Left lung (tissue), 10 donors: ENCODE measurements around the gene SPINT1. TPM values are rescaled to one million over a fixed set of nuclear protein-coding genes. Genes with fewer than 3 reads are reported as not detected.
A peak's percentile ranks its signal among the peaks of the same experiment; 100 is the strongest.

Experiments used
- ATAC-seq: fragments of 200-7000 bp; cut with Tn5 transposase; one replicate; pipeline ENCODE4 v1.9.1; 2020; ENCODE audit warnings: moderate library complexity
- DNase-seq, 4 donors: peaks; one replicate each; pipeline ENCODE4 v3.0.0-alpha.2; 2013 to 2020
- H3K27ac ChIP-seq, 2 donors: fragments of 200-600 bp; sonication (generic) in 1 of 2; one replicate each; pipeline versions ENCODE4 v1.5.0 to v1.8.0; 2020 to 2021
- H3K27me3 ChIP-seq, 2 donors: fragments of 200-600 bp; sonication (generic) in 1 of 2; one replicate each; pipeline versions ENCODE4 v1.5.0 to v1.8.0; 2020 to 2021
- H3K36me3 ChIP-seq, 2 donors: fragments of 200-600 bp; sonication (generic) in 1 of 2; one replicate each; pipeline versions ENCODE4 v1.5.0 to v1.8.0; 2020 to 2021
- H3K4me1 ChIP-seq, 2 donors: fragments of 200-600 bp; one replicate each; pipeline ENCODE4 v1.8.0; 2021
- H3K4me3 ChIP-seq, 2 donors: fragments of 200-600 bp; sonication (generic) in 1 of 2; one replicate each; pipeline versions ENCODE4 v1.5.0 to v1.8.0; 2020 to 2021; ENCODE audit warnings: mild to moderate bottlenecking in 1 of 2
- H3K9me3 ChIP-seq, 2 donors: fragments of 200-600 bp; sonication (generic) in 1 of 2; one replicate each; pipeline versions ENCODE4 v1.5.0 to v1.8.0; 2020 to 2021
- CTCF ChIP-seq, 2 donors: fragments of 200-600 bp; sonication (generic) in 1 of 2; IDR thresholded peaks; one replicate each; pipeline versions ENCODE4 v1.5.0 to v1.8.0; 2021; ENCODE audit warnings: antibody characterized with exemption in 2 of 2
- intact Hi-C, 2 donors: fragments of 100-400 bp; cut with DNase I; formaldehyde crosslinking; loops; one replicate each; pipeline versions ENCODE4 v1.11.2 to v1.14.2; 2022
- polyA plus RNA-seq, 6 donors: library from polyadenylated mRNA; unstranded; fragments of 120-200 nt; gene quantifications; one replicate each; pipeline ENCODE4 v1.2.1, GENCODE V29; 2013; ENCODE audit not compliant: insufficient read length in 6 of 6
- total RNA-seq, 2 donors: library from RNA; stranded (reverse); fragmentation: NEBNext Ultra II Directional; extraction: Animal tissue kit (Norgen Biotek cat#: 25700); gene quantifications; one replicate each; pipeline ENCODE4 v1.2.1, GENCODE V29; 2021
- donor health status: DM: no; HTN: yes; CAD: no.
- donor health status: DM: no; HTN: no; CAD: no.

The SPINT1 gene
- total and polyA plus RNA-seq, 8 donors = 51.8 to 160 (median 67.5) TPM

- no peaks in the 10 kb centered on the region for H3K9me3 ChIP-seq
- ATAC-seq (no peak), DNase-seq (no peak)
- no peak for TF ChIP-seq CTCF (IDR thresholded peaks at IDR 0.05)
- peaks cover 9 to 32% of the 10 kb centered on the region in 2 donors for H3K4me1 ChIP-seq
- H3K4me3 ChIP-seq = no peak overlapping the region
- H3K36me3 ChIP-seq = peaks cover 0 to 13% of the 10 kb centered on the region in 2 donors
- intact Hi-C loops = no loop called here
- H3K27me3 ChIP-seq = no peaks in the 10 kb centered on the region
- no peak overlapping the region for H3K27ac ChIP-seq
These were observed 40.8 kb upstream of the SPINT1 start for GRCh38 chr15:40803076-40803475.

- no peak for TF ChIP-seq CTCF (IDR thresholded peaks at IDR 0.05)
- Histone ChIP-seq H3K36me3 (peaks cover 0 to 9% of the 10 kb centered on the region in 2 donors), H3K4me3 (no peak overlapping the region), H3K27ac (no peak overlapping the region), H3K4me1 (peaks cover 10 to 36% of the 10 kb centered on the region in 2 donors), H3K27me3 (no peaks in the 10 kb centered on the region), H3K9me3 (no peaks in the 10 kb centered on the region)
- intact Hi-C loops = no loop called here
- DNase-seq (peak in 1 of 4 donors; percentile 12), ATAC-seq (no peak)
These were observed 40.2 kb upstream of the SPINT1 start for GRCh38 chr15:40803688-40804087.

- Histone ChIP-seq H3K36me3 (peaks cover 0 to 24% of the 10 kb centered on the region in 2 donors), H3K4me3 (peak overlapping the region; percentile 71 to 97), H3K4me1 (peaks cover 10 to 38% of the 10 kb centered on the region in 2 donors), H3K27me3 (no peaks in the 10 kb centered on the region), H3K9me3 (no peaks in the 10 kb centered on the region), H3K27ac (peak overlapping the region; percentile 93 to 94)
- intact Hi-C loops = no loop called here
- DNase-seq (no peak), ATAC-seq (no peak)
- no peak for TF ChIP-seq CTCF (IDR thresholded peaks at IDR 0.05)
These were observed 37.2 kb upstream of the SPINT1 start for GRCh38 chr15:40806672-40807027.

GRCh38 chr15:40807028-40807887 lies 36.6 kb upstream of the SPINT1 start, which contains the start of the genes DNAJC17 and ZFYVE19:
DNAJC17 (minus strand) TSS chr15:40807473; CDS start chr15:40807446, 27 bp downstream.
ZFYVE19 (plus strand) TSS chr15:40807089; CDS start chr15:40807590, 501 bp downstream.
- peak in 1 of 2 donors; percentile 7 for TF ChIP-seq CTCF (IDR thresholded peaks at IDR 0.05)
- H3K4me3 ChIP-seq = peak within 1 kb of the TSS; percentile 71 to 97
- no peaks in the 10 kb centered on the region for H3K27me3 ChIP-seq
- H3K36me3 ChIP-seq = peaks cover 0 to 30% of the 10 kb centered on the region in 2 donors
- H3K4me1 ChIP-seq = peaks cover 10 to 38% of the 10 kb centered on the region in 2 donors
- ATAC-seq (peak; percentile 99), DNase-seq (peak; percentile 95 to 99 (median 98))
- H3K27ac ChIP-seq = peak within 1 kb of the TSS; percentile 93 to 94
- intact Hi-C loops = no loop called here
- no peaks in the 10 kb centered on the region for H3K9me3 ChIP-seq

GRCh38 chr15:40807888-40808461 lies 35.9 kb upstream of the SPINT1 start:
- intact Hi-C loops = no loop called here

More at GRCh38 chr15:40807888-40808461, 35.9 kb upstream of the SPINT1 start:
- H3K9me3 ChIP-seq = no peaks in the 10 kb centered on the region
- no peak for DNase-seq
- peak overlapping the region; percentile 71 to 97 for H3K4me3 ChIP-seq
- H3K4me1 ChIP-seq = peaks cover 10 to 38% of the 10 kb centered on the region in 2 donors
- H3K27ac ChIP-seq = peak overlapping the region in 1 of 2 donors; percentile 94
- peaks cover 0 to 30% of the 10 kb centered on the region in 2 donors for H3K36me3 ChIP-seq
- ATAC-seq = no peak
- no peak for TF ChIP-seq CTCF (IDR thresholded peaks at IDR 0.05)
- H3K27me3 ChIP-seq = no peaks in the 10 kb centered on the region
